Renal cortical epithelial cell (primary cell): Measurements from ENCODE around the gene ITPR2. TPM values are rescaled to one million over a fixed set of nuclear protein-coding genes. Genes with fewer than 3 reads are reported as not detected.
"Not testable (repeated sequence)": the region's sequence is repeated elsewhere in the genome, so short reads cannot be mapped to it uniquely, and the experiment has no call there.

ENCODE experiments used
- DNase-seq: peaks from one replicate; pipeline ENCODE4 v3.0.0-alpha.2; 2011; ENCODE audit warnings: low read depth
- total RNA-seq: library from RNA; depleted of rRNA; stranded (reverse); fragments of >200 nt; gene quantifications from 2 replicates; pipeline ENCODE4 v1.2.3, GENCODE V29; 2014

Gene ITPR2
- total RNA-seq, 1 donor from 2014 or later: 51.6 TPM

- peak; percentile 37 for DNase-seq
Measured at GRCh38 chr12:26732005-26732908, 100.7 kb downstream of the ITPR2 start.

- no peak for DNase-seq
Measured at GRCh38 chr12:26730481-26731350, 102.3 kb downstream of the ITPR2 start.

DNA sequence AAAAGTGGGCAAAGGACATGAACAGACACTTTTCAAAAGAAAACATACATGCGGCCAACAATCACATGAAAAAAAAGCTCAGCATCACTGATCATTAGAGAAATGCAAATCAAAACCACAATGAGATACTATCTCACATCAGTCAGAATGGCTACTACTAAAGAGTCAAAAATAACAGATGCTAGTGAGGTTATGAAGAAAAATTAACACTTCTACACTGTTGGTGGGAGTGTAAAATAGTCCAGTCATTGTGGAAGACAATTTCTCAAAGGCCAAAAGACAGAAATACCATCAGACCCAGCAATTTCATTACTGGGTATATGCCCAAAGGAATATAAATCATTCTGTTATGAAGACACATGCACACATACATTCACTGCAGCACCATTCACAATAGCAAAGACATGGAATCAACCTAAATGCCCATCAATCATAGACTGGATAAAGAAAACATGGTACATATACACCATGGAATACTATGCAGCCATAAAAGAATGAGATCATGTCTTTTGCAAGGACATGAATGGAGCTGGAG is 103.8 kb downstream of the ITPR2 start:
- DNase-seq: not testable (repeated sequence)

DNA sequence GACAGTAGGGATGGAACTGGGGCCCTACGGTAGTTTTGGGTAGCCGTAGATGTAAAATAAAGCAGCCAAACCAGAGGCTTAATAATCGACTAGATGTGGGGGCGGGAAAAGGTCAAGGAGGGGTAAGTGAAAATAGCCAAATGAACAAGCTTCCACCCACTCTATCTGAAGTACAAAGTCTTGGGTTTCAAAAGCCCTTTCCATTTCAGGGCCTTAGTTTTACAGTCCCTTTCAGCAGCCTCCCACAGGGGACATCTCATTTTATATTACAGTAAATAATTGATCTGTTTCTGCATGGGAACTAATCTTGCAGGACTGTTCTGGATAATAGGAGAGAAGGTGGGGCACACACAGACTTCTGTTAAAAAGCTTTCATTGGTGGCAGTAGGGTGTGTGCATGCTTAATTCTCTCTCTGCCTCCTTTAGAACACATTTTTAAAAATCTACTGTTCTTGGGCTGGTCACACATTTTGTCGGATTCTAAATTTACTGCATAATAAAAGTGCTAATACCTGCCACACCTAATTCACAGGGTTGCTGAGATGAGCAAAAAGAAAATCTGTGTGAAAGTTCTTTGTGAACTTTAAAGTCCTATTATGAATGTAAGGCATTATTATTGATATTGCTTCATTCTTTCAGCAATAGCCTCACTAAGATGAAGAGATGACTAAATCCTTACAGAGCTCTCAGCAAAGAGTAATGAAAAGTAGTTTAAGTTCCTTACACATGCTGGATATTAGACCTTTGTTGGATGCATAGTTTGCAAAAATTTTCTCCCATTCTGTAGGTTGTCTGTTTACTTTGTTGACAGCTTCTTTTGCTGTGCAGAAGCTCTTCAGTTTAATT is 104.6 kb downstream of the ITPR2 start:
- peak; percentile 72 for DNase-seq

- DNase-seq: no peak
Measured at GRCh38 chr12:26727482-26728204, 105.4 kb downstream of the ITPR2 start.

GRCh38 chr12:26726956-26727355 is 106.0 kb downstream of the ITPR2 start:
- peak; percentile 29 for DNase-seq

DNA sequence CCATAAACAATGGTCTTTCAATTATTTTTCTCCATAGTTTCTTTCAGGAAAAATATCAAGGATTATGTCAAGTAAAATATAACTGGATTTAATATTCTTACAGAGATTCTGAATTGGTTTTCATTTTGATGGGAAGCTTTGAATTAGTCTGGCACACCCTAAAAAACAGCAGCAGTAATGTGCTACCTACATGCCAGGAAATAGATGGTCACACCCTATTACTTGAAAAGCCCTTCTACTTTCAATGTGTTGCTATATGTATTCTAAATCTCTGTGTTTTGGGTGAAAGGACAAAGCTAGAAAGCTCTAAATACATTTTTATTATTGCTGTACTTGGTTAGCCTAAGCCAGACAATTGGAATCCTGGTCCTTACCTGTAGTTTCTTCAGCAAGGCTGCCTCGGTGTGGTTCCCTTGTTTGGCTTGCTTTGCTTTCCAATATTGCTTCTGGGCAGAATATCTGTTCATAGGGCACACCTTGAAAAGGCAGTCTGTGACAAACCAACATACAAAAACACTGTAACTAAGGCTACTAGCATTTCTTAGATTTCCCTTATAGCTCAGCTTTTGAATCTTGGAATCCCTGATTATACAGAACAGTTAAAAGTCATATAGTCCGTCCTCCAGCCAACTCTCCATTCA is 107.6 kb downstream of the ITPR2 start:
- DNase-seq: no peak

DNA sequence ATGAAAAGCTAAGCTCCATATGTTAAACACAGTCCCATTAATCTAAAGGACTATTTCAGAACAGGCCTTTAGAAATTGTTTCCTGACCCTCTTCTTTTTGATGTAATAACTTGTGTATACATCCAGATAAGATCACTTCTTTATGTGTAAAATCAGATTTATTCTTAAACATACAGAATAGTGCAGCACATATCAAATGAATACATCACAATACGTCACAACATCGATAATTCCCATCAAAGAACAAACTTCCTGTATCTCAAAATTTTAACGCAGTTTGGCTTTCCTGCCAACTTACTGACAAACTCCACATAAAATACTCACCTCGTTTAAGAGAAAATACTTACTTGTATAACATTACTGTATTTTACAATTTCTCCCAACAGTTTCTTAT is 108.7 kb downstream of the ITPR2 start:
- no peak for DNase-seq

DNA sequence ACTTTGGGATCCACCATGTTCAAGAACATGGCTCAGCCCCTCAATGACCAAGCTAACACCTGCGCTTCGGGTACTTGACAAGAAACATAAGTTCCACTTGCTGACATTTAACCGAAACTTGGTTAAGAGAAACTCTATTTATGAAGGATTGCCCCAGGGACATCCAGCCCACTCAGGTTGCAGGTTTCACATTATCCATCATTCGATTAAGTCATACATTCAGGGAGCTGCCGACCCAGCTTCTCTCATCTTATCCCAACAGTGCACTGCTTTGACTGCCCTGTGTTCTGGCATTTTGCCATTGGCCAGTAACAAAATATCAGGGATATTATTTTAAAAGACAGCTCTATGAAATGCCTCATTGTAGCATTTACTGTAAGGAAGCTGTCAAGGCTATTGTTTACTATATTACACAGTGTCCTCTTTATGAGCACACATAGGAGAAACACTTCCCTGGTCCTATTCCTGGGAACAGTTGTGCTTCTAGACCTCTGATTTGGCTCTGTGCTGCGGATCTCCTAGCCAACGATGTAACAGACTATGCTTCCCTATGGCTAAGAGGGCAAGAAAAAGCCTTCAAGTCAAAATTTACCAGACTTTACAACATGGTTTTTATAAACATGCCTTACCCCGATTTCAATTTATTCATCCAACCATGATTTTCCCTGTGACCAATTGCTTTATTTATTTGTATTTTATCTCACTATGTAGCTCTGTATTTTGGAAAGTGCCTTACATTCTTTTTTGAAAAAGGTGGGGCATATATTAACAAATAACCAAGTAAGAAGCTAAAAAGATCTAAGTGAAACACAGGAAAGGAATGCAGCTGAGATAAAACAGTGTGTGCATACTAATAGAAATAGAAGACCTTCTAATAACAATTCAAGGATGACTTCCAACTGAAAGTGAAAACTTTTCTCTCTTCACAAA is 109.3 kb downstream of the ITPR2 start:
- DNase-seq: peak; percentile 73

DNA sequence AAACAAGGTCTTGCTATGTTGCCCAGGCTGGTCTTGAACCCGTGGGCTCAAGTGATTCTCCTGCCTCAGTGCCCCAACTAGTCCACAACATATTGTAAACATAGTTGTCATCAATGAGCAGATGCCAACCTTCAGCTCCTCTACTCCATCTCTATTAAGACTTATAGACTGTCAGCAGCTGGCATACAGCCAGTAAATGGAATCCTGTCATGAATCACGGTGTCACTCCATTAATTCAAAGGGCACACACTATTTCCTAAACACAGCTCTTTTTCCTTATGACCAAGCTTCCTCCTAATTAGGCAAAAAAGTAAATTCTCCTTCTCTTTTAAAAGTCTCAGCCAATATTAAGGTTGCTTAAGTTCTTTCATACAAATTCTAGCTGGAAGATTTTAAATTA is 111.2 kb downstream of the ITPR2 start:
- DNase-seq: peak; percentile 55

GRCh38 chr12:26719852-26720251 is 113.1 kb downstream of the ITPR2 start:
- no peak for DNase-seq

GRCh38 chr12:26717757-26718156 is 115.2 kb downstream of the ITPR2 start:
- DNase-seq: no peak

- DNase-seq: no peak
Measured at GRCh38 chr12:26715232-26715631, 117.8 kb downstream of the ITPR2 start.

DNA sequence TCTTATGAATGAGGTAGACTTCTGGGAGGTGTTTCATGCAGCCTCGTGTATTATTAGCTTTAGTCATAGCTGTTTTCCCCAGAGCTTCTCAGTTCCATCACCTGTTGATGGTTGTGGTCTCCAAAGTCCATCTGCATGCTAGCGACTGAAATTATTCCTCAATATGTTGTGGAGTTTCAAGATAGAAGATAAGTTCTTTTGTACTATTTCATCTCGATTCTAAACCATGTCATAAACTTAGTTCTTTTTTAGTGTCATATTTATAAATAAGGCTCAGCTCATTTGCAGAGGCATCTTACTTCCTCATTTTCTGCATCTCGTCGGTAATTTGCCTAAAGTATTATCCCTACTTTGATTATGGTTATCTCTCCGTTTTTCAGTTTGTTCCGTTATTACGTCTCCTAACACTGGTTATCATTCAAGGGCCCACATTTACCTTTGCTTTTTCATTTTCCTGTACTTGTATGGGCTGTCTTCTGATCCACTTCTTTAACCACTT is 119.1 kb downstream of the ITPR2 start:
- no peak for DNase-seq

- no peak for DNase-seq
Measured at GRCh38 chr12:26712892-26713291, 120.1 kb downstream of the ITPR2 start.

DNA sequence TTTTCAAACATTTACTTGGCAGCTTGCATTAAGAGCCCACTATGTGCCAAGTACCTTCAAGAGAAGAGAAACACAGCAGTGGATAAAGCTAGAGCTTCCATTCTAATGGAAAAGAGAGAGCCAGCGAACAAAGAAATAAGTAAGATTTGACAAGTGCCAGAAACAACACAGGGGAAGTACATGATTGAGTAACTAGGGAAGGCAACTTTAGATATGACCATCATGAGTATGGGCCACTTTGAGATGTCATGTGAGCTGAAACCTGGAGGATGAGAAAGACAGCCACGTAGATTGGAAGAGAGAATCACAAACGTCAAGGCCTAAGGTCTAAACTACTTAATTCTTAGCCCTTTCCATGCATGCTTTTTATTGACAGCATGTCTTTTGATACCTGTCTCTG is 121.4 kb downstream of the ITPR2 start:
- DNase-seq: no peak

DNA sequence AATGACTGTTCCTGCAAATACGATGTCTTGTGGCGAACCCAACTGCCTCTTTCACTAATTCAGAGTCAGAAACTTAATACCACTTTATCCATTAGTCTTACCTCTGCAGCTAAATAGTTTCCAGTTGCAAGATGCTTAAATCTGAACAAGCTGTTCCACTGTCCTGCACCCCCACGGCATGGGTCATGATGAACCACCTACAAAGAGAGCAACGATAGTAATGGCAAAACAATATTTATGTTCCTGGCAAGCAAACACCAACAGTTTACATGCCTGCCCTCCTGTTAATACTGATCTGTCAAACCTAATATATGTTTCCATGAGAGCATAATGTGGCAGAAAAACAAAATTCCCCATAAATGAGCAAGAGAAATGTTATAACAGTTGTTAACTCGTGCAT is 121.9 kb downstream of the ITPR2 start:
- no peak for DNase-seq

DNA sequence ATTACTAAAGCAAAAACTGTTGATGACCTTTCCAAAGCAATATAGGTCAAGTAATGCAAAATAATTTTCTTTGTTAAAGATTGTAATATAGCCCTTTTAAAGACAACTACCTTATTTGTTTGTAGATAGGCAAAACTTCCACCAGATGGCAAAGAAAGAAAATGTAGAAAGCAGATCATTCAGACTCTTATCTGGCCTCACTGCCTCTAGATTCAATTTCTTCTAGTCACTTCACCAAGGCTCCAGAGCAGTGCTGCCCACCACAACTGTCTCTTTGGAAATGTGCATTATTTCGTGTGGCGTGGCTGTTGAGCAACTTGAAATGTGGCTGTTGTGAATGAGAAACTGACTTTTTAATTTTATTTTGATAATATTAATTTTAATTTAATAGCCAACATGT is 127.1 kb downstream of the ITPR2 start:
- no peak for DNase-seq
